PC-3 (cell line): ENCODE results near the gene RASGRP3. TPM values are rescaled to one million over a fixed set of nuclear protein-coding genes. Genes with fewer than 3 reads are reported as not detected.

Source experiments
- ATAC-seq: fragments of 200-7000 bp; cut with Tn5 transposase; 2 replicates; pipeline ENCODE4 v1.9.1; 2020; ENCODE audit warnings: mild to moderate bottlenecking, moderate library complexity
- BruUV-seq: library from RNA; stranded (reverse); fragments of 400-500 nt; replicated peaks from 2 replicates; lab custom pipeline; 2021; lab: Mats Ljungman, UMichigan
- CTCF ChIA-PET: fragments of 300-600 bp; sonication (Branson Sonifier 250); formaldehyde crosslinking; loops from one replicate; lab custom pipeline; 2022; ENCODE audit warnings: antibody characterized with exemption; lab: Charles Lee
- POLR2A ChIA-PET: fragments of 300-600 bp; sonication (Branson Sonifier 250); formaldehyde crosslinking; loops from one replicate; lab custom pipeline; 2022; ENCODE audit warnings: antibody characterized with exemption; ENCODE audit not compliant: unreplicated experiment; lab: Charles Lee
- DNase-seq: peaks from one replicate; pipeline ENCODE4 v3.0.0-alpha.2; 2015
- H2AFZ ChIP-seq: fragments of 300-600 bp; sonication (generic); 2 replicates; pipeline ENCODE4 v1.6.0; 2016; ENCODE audit warnings: antibody characterized with exemption, low read length
- H3F3A ChIP-seq: fragments of 300-600 bp; sonication (generic); one replicate; pipeline ENCODE4 v1.6.0; 2017; ENCODE audit warnings: antibody characterized with exemption, low read length, control low read depth, mild to moderate bottlenecking; ENCODE audit not compliant: unreplicated experiment
- H3K27ac ChIP-seq: fragments of 300-600 bp; sonication (generic); 2 replicates; pipeline ENCODE4 v1.5.1; 2016; ENCODE audit warnings: mild to moderate bottlenecking, low read length
- H3K27me3 ChIP-seq: fragments of 300-600 bp; sonication (generic); 2 replicates; pipeline ENCODE4 v1.6.1; 2016; ENCODE audit warnings: low read length, mixed read lengths
- H3K36me3 ChIP-seq: fragments of 300-600 bp; sonication (generic); 2 replicates; pipeline ENCODE4 v1.6.1; 2016; ENCODE audit warnings: low read depth, mixed run types, low read length, mixed read lengths
- H3K4me1 ChIP-seq: fragments of 300-600 bp; sonication (generic); 2 replicates; pipeline ENCODE4 v1.5.1; 2016; ENCODE audit warnings: low read length; ENCODE audit not compliant: insufficient read depth
- H3K4me2 ChIP-seq: fragments of 300-600 bp; sonication (generic); 2 replicates; pipeline ENCODE4 v1.6.0; 2016; ENCODE audit warnings: low read length
- H3K4me3 ChIP-seq: fragments of 300-600 bp; sonication (generic); 2 replicates; pipeline ENCODE4 v1.5.1; 2016; ENCODE audit warnings: mild to moderate bottlenecking, low read length, mixed read lengths
- H3K79me2 ChIP-seq: fragments of 300-600 bp; sonication (generic); 2 replicates; pipeline ENCODE4 v1.6.1; 2017; ENCODE audit warnings: low read length, mixed read lengths
- H3K9ac ChIP-seq: fragments of 300-600 bp; sonication (generic); 2 replicates; pipeline ENCODE4 v1.6.0; 2016; ENCODE audit warnings: mild to moderate bottlenecking, low read length
- H3K9me2 ChIP-seq: fragments of 300-600 bp; sonication (generic); replicated peaks from 2 replicates; pipeline ENCODE4 v1.6.1; 2016; ENCODE audit warnings: mixed run types, low read length, mixed read lengths
- H3K9me3 ChIP-seq: fragments of 300-600 bp; sonication (generic); 2 replicates; pipeline ENCODE4 v1.6.1; 2016; ENCODE audit warnings: low read length, mixed read lengths
- H4K20me1 ChIP-seq: fragments of 300-600 bp; sonication (generic); 2 replicates; pipeline ENCODE4 v1.6.1; 2016; ENCODE audit warnings: low read length, mixed read lengths
- EZH2 ChIP-seq: fragments of 300-600 bp; sonication (generic); IDR thresholded peaks from one replicate; pipeline ENCODE4 v1.6.1; 2017; ENCODE audit warnings: antibody characterized with exemption, mild to moderate bottlenecking, low read length; ENCODE audit not compliant: unreplicated experiment
- EZH2phosphoT487 ChIP-seq: fragments of 300-600 bp; sonication (generic); IDR thresholded peaks from 2 replicates; pipeline ENCODE4 v1.6.1; 2018; ENCODE audit warnings: mild to moderate bottlenecking, antibody characterized with exemption, low read length, borderline replicate concordance
- intact Hi-C: fragments of 100-400 bp; cut with micrococcal nuclease; formaldehyde crosslinking; loops from 2 replicates; pipeline ENCODE4 v1.9.0; 2023
- total RNA-seq: library from RNA; depleted of rRNA; stranded (reverse); fragments of >200 nt; gene quantifications from 2 replicates; pipeline ENCODE4 v1.2.3, GENCODE V29; 2014
- TF ChIP-seq, protein P1 (sequence below): fragments of 300-600 bp; sonication (generic); conservative IDR thresholded peaks from 2 replicates; pipeline ENCODE4 v1.5.1; 2017; ENCODE audit warnings: antibody characterized with exemption, low read depth, mild to moderate bottlenecking, low read length

The RASGRP3 gene
- total RNA-seq, 1 experiment from 2014 or later = 0.15 TPM

DNA sequence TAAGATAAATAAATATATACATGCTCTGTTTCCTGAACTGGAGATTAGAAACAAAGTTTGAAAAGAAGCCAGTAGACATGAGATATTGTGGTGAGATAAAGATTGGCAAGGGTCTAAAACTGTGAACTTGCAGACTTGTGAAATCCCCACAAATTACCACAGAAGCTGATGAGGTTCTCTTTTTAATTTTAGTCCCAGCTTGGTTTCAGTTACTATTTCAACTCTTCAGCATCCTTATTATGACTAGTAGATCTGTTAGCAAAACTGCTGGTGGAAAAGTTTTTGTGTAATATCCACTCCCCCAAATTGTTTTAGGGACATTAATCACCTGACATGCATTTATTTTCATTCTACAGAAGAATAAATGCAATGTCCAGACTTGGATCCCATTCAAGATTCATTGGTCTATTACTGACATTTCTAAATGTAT, 20.8 kb downstream of the RASGRP3 start:
- no peak overlapping the region for H3K4me3 ChIP-seq
- intact Hi-C loops = no loop called here
- CTCF ChIA-PET = no interaction called here
- no peaks in the 10 kb centered on the region for H3K79me2 ChIP-seq
- no TSS peak for BruUV-seq
- no peaks in the 10 kb centered on the region for H3K9me2 ChIP-seq
- POLR2A ChIA-PET = no interaction called here
- H3K9me3 ChIP-seq = no peaks in the 10 kb centered on the region
- TF ChIP-seq, protein P1, sequence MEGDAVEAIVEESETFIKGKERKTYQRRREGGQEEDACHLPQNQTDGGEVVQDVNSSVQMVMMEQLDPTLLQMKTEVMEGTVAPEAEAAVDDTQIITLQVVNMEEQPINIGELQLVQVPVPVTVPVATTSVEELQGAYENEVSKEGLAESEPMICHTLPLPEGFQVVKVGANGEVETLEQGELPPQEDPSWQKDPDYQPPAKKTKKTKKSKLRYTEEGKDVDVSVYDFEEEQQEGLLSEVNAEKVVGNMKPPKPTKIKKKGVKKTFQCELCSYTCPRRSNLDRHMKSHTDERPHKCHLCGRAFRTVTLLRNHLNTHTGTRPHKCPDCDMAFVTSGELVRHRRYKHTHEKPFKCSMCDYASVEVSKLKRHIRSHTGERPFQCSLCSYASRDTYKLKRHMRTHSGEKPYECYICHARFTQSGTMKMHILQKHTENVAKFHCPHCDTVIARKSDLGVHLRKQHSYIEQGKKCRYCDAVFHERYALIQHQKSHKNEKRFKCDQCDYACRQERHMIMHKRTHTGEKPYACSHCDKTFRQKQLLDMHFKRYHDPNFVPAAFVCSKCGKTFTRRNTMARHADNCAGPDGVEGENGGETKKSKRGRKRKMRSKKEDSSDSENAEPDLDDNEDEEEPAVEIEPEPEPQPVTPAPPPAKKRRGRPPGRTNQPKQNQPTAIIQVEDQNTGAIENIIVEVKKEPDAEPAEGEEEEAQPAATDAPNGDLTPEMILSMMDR = no peak
- no peak for TF ChIP-seq EZH2
- TF ChIP-seq EZH2phosphoT487 = no peak
- no peaks in the 10 kb centered on the region for H3F3A ChIP-seq
- no peaks in the 10 kb centered on the region for H3K27me3 ChIP-seq
- no peaks in the 10 kb centered on the region for H3K36me3 ChIP-seq
- H2AFZ ChIP-seq = no peak overlapping the region
- no peak overlapping the region for H3K27ac ChIP-seq
- DNase-seq = no peak
- no peaks in the 10 kb centered on the region for H4K20me1 ChIP-seq
- ATAC-seq = no peak
- no peak overlapping the region for H3K9ac ChIP-seq
- no peak overlapping the region for H3K4me2 ChIP-seq
- peaks cover 29% of the 10 kb centered on the region for H3K4me1 ChIP-seq

DNA sequence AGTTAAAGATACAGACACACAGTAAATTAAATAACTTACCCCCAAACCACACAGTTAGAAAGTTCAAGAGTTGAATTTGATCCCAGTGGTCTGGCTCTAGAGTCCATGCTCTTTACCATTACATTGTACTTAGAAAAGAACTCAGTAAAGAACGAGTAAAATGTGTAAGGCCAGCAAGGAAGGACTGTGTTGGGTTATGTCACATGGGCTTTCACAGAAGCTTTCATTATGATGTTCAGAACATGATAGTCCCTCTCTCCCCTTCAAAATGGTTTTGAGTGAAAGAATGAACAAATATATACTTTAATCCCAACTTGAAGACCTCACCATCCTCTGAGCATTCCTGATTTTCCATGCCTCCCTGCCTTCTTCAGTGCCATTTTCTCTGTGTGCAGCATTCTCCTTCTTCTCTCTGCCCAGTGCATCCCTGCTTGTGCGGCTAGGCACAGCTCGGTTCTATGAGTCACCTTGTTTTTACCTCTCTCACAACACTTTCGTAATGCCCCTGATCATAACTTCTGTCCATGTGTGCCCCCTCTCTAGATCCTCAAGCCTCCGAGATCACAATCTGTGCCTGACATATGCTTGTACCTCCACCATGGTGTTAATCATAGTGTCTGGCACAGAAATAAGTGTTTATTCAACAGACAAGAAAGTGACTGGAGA, 22.0 kb downstream of the RASGRP3 start:
- H3K36me3 ChIP-seq = no peaks in the 10 kb centered on the region
- intact Hi-C loops = no loop called here
- no peaks in the 10 kb centered on the region for H3K27me3 ChIP-seq
- H3K79me2 ChIP-seq = no peaks in the 10 kb centered on the region
- H3K9me2 ChIP-seq = no peaks in the 10 kb centered on the region
- no peak overlapping the region for H3K27ac ChIP-seq
- H3K9me3 ChIP-seq = no peaks in the 10 kb centered on the region
- DNase-seq (no peak), ATAC-seq (no peak)
- H3K4me3 ChIP-seq = no peak overlapping the region
- TF ChIP-seq, protein P1 = no peak
- TF ChIP-seq EZH2phosphoT487 (no peak), EZH2 (no peak)
- H3K9ac ChIP-seq = no peak overlapping the region
- no peaks in the 10 kb centered on the region for H4K20me1 ChIP-seq
- no peak overlapping the region for H2AFZ ChIP-seq
- BruUV-seq = no TSS peak
- no peak overlapping the region for H3K4me2 ChIP-seq
- ChIA-PET POLR2A (no interaction called here), CTCF (no interaction called here)
- H3K4me1 ChIP-seq = peaks cover 29% of the 10 kb centered on the region
- no peaks in the 10 kb centered on the region for H3F3A ChIP-seq

DNA sequence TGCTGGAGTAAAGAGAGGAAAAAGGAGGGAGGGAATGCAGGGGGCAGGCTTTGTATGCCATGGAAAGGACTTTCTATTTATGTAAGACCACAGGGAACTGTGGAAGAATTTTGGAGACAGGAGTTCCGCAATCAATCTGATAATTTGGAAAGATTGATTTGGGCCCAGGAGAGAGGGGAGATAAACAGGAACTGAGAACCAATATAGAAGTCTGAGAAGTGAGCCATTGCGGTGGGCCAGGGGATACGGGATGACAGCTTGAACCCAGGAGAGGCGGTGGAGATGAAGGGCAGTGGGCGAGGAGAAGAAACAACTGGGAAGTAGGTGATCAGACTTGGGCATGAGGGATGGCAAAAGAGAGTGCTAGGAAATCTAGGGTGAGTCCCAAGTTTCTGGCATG, 23.7 kb downstream of the RASGRP3 start:
- Histone ChIP-seq H3K27me3 (no peaks in the 10 kb centered on the region), H3K4me1 (peaks cover 13% of the 10 kb centered on the region), H2AFZ (no peak overlapping the region), H3K79me2 (no peaks in the 10 kb centered on the region), H3K4me2 (no peak overlapping the region), H3K36me3 (no peaks in the 10 kb centered on the region), H3K9me2 (no peaks in the 10 kb centered on the region), H3K4me3 (no peak overlapping the region), H3K9me3 (no peaks in the 10 kb centered on the region), H4K20me1 (no peaks in the 10 kb centered on the region), H3K27ac (no peak overlapping the region), H3K9ac (no peak overlapping the region), H3F3A (no peaks in the 10 kb centered on the region)
- POLR2A ChIA-PET = no interaction called here
- BruUV-seq = no TSS peak
- TF ChIP-seq EZH2 = no peak
- TF ChIP-seq, protein P1 = no peak
- TF ChIP-seq EZH2phosphoT487 = no peak
- DNase-seq = no peak
- CTCF ChIA-PET = no interaction called here
- intact Hi-C loops = no loop called here
- ATAC-seq = no peak
